ENCODE results near the gene MSI2. TPM values are rescaled to one million over a fixed set of nuclear protein-coding genes. Genes with fewer than 3 reads are reported as not detected.

Gene MSI2
- total RNA-seq, 4 donors from 2014 or later: 27.3 to 50.4 (median 36.8) TPM

- no peaks in the 10 kb centered on the region for H3K9me3 ChIP-seq
- no peaks in the 10 kb centered on the region for H3K27me3 ChIP-seq
- no peak for ATAC-seq
- peaks cover 0 to 7% of the 10 kb centered on the region in 2 donors for H3K36me3 ChIP-seq
- TF ChIP-seq EP300 (IDR thresholded peaks at IDR 0.05) (no peak), POLR2AphosphoS5 (IDR thresholded peaks at IDR 0.05) (no peak), POLR2A (IDR thresholded peaks at IDR 0.05) (no peak), CTCF (IDR thresholded peaks at IDR 0.05) (no peak)
- H3K27ac ChIP-seq: no peak overlapping the region
- 70 to 83% methylated on average over 3 of the region's 3 CpGs for WGBS, 2 donors (ENCODE audit: low coverage in 1 of 2)
- peaks cover 0 to 5% (median 0%) of the 10 kb centered on the region in 3 donors for H3K4me1 ChIP-seq
- H3K4me3 ChIP-seq: no peak overlapping the region
These were observed 93.4 kb downstream of the MSI2 start for GRCh38 chr17:57349541-57350247.

GRCh38 chr17:57350266-57350665 lies 93.9 kb downstream of the MSI2 start:
- Histone ChIP-seq H3K27ac (no peak overlapping the region), H3K36me3 (peaks cover 0 to 7% of the 10 kb centered on the region in 2 donors), H3K27me3 (no peaks in the 10 kb centered on the region), H3K4me3 (no peak overlapping the region), H3K9me3 (no peaks in the 10 kb centered on the region), H3K4me1 (peaks cover 0 to 10% (median 0%) of the 10 kb centered on the region in 3 donors)
- peak; percentile 79 for ATAC-seq
- 33 to 80% methylated on average over 1 to 2 of the region's 6 CpGs for WGBS, 2 donors (ENCODE audit: low coverage in 1 of 2)
- TF ChIP-seq POLR2A (IDR thresholded peaks at IDR 0.05) (no peak), POLR2AphosphoS5 (IDR thresholded peaks at IDR 0.05) (no peak), CTCF (IDR thresholded peaks at IDR 0.05) (no peak), EP300 (IDR thresholded peaks at IDR 0.05) (no peak)

GRCh38 chr17:57352665-57353175 lies 96.4 kb downstream of the MSI2 start:
- Histone ChIP-seq H3K4me3 (no peak overlapping the region), H3K27me3 (no peaks in the 10 kb centered on the region), H3K36me3 (peaks cover 0 to 5% of the 10 kb centered on the region in 2 donors), H3K4me1 (peaks cover 0 to 18% (median 0%) of the 10 kb centered on the region in 3 donors), H3K9me3 (no peaks in the 10 kb centered on the region), H3K27ac (no peak overlapping the region)
- ATAC-seq: peak; percentile 45
- WGBS, 2 donors (ENCODE audit: low coverage in 1 of 2): 70 to 84% methylated on average over 5 of the region's 5 CpGs
- TF ChIP-seq CTCF (IDR thresholded peaks at IDR 0.05) (no peak), POLR2AphosphoS5 (IDR thresholded peaks at IDR 0.05) (no peak), POLR2A (IDR thresholded peaks at IDR 0.05) (no peak), EP300 (IDR thresholded peaks at IDR 0.05) (no peak)

GRCh38 chr17:57354673-57355072 lies 98.3 kb downstream of the MSI2 start:
- Histone ChIP-seq H3K4me3 (no peak overlapping the region), H3K4me1 (peaks cover 0 to 21% (median 0%) of the 10 kb centered on the region in 3 donors), H3K27me3 (no peaks in the 10 kb centered on the region), H3K36me3 (no peaks in the 10 kb centered on the region), H3K9me3 (no peaks in the 10 kb centered on the region), H3K27ac (no peak overlapping the region)
- no peak for TF ChIP-seq CTCF (IDR thresholded peaks at IDR 0.05)
- 96 to 100% methylated on average over 1 to 2 of the region's 2 CpGs for WGBS, 2 donors (ENCODE audit: low coverage in 1 of 2)
- no peak for ATAC-seq

Data from gastroesophageal sphincter (tissue), 4 donors.